Activated CD8-positive, alpha-beta memory T cell treated with anti-CD3 and anti-CD28 coated beads for 24 hours (primary cell): ENCODE data around the gene PHRF1.

Experiments used
- DNase-seq: peaks from one replicate; pipeline ENCODE4 v3.0.0-alpha.2; 2020

Gene PHRF1

DNA sequence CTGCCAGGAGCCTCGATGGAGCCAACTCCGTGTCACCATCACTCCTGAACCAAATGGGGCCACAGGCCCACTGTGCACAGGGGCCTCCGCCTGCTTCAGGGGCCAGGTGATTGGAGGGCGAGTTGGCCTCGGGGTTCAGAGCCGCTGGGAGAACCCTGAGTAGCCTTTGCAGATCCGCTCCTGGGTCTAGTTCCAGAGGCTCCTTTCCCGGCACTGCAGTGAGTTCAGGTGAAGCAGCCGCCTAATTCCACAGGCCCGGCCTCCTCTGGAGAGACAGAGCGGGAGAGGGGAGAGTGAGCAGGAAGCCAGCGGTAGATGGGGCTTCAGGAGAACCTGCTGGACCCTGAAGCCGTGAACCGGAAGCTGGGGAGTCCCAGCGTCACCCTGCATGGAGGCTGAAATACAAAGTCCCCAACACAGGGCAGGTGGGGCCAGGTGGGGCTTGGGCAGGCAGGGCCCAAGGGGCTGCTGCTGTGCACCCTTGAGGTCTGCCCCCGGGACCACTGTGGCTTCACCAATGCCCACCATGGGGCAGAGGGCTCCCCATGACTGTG, 83.3 kb downstream of the PHRF1 start:
- DNase-seq, result no peak

DNA sequence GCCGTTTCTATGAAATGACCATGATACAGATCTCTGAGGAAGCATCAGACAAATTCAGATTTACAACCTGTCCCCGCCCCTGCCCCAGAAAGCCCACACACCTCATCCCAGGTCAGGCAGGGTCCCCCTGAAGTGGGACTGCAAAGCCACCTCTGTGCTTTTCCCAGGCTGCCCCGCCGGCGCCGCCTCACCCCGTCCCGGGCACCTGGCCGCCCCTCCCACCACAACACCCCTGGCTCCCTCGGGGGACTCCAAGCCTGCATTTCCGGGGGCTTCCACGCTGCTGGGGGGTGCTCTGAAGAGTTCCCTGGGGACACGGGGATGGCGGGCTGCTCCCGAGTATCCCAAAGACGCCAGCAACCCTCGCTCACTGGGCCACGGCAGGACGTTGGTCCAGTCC, 84.0 kb downstream of the PHRF1 start:
- DNase-seq, result no peak

DNA sequence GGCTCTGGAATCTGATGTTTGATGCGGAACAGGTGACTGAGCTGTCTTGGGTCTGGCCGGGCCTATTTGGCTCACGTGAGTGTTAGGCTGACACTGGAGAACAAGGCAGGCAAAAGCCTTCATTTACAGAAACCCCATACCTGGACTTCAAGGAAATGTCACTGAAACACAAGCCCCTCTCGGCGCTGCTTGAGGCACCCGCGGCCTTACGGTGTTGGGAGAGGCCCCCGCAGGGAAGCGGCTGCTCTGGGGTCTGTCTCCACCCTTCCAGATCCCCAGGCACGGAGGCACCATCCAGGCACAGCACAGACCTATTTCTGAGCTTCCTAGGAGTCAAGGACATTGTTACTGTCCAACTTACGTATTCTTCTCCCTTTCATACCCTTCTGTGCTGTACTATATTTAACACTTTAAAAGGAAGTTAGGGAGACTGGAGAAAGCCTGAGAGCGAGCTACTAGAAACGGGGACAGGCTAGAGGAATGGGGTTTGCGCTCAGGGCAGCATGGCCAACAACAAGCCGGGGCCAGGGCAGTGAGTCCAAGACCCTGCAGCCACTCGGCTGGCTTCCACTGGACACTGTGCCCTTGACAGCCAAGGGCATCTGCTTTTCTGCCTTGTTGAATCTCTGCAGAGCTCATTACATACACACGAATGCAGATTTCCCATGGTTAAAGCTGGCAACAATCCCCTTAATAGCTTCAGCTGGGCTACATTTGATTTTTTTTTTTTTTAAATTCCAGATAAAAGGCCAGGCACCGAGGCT, 84.6 kb downstream of the PHRF1 start:
- DNase-seq, result no peak
